ENCODE data around the gene CCNG2.

DNA sequence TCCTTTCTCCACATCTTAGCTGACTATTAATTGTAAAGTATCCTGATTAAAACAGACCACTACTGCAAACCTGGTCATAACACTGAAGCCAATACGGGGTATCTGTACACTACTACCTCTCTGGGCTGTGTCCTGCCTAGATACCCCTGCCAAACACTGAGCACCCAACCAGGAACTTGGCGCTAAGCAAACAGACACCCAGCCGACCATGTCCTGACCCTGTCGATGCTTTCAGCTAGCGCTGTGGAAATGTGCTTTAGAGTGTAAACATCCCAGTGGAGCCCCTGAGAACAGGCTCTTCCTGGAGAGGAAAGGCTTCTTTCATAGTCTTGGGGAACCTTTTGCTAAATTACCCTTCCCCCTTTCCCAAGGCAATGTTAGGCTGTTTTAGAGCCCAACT is 52.9 kb downstream of the CCNG2 start:
- TF ChIP-seq, protein P1, sequence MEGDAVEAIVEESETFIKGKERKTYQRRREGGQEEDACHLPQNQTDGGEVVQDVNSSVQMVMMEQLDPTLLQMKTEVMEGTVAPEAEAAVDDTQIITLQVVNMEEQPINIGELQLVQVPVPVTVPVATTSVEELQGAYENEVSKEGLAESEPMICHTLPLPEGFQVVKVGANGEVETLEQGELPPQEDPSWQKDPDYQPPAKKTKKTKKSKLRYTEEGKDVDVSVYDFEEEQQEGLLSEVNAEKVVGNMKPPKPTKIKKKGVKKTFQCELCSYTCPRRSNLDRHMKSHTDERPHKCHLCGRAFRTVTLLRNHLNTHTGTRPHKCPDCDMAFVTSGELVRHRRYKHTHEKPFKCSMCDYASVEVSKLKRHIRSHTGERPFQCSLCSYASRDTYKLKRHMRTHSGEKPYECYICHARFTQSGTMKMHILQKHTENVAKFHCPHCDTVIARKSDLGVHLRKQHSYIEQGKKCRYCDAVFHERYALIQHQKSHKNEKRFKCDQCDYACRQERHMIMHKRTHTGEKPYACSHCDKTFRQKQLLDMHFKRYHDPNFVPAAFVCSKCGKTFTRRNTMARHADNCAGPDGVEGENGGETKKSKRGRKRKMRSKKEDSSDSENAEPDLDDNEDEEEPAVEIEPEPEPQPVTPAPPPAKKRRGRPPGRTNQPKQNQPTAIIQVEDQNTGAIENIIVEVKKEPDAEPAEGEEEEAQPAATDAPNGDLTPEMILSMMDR (IDR thresholded peaks at IDR 0.05), result no peak
- TF ChIP-seq ZFX (IDR thresholded peaks at IDR 0.05; ENCODE audit: borderline replicate concordance), result no peak

Measured in 22Rv1 (cell line).